Measurements from ENCODE around the gene GCLM.

DNA sequence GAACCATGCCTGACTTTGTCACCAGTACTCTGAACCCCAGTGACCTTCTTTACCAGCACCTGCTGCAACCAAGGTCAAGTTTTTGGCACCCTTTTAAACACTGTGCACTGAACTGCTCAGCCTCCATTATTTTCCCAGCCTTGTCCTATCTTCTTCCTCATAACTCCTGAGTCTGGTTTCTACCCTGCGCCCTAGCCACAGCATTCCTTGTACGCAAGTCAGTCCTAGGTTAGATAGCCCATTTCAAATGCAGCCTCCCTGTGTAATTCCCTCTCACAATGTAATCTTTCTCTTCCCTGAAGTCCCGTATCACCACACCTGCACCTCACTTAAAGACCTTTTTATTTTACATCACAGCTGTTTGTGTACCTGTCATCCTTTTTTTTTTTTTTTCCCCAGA lies 67.5 kb downstream of the GCLM start:
- TF ChIP-seq, protein P1, sequence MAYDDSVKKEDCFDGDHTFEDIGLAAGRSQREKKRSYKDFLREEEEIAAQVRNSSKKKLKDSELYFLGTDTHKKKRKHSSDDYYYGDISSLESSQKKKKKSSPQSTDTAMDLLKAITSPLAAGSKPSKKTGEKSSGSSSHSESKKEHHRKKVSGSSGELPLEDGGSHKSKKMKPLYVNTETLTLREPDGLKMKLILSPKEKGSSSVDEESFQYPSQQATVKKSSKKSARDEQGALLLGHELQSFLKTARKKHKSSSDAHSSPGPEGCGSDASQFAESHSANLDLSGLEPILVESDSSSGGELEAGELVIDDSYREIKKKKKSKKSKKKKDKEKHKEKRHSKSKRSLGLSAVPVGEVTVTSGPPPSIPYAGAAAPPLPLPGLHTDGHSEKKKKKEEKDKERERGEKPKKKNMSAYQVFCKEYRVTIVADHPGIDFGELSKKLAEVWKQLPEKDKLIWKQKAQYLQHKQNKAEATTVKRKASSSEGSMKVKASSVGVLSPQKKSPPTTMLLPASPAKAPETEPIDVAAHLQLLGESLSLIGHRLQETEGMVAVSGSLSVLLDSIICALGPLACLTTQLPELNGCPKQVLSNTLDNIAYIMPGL (CRISPR knock-in tag; IDR thresholded peaks at IDR 0.05; ENCODE audit: borderline replicate concordance), result no peak
- TF ChIP-seq MAZ (IDR thresholded peaks at IDR 0.05; ENCODE audit: borderline replicate concordance, low read depth, low read length), result no peak
- no peak for TF ChIP-seq EP300 (IDR thresholded peaks at IDR 0.05)
- TF ChIP-seq, protein P2, sequence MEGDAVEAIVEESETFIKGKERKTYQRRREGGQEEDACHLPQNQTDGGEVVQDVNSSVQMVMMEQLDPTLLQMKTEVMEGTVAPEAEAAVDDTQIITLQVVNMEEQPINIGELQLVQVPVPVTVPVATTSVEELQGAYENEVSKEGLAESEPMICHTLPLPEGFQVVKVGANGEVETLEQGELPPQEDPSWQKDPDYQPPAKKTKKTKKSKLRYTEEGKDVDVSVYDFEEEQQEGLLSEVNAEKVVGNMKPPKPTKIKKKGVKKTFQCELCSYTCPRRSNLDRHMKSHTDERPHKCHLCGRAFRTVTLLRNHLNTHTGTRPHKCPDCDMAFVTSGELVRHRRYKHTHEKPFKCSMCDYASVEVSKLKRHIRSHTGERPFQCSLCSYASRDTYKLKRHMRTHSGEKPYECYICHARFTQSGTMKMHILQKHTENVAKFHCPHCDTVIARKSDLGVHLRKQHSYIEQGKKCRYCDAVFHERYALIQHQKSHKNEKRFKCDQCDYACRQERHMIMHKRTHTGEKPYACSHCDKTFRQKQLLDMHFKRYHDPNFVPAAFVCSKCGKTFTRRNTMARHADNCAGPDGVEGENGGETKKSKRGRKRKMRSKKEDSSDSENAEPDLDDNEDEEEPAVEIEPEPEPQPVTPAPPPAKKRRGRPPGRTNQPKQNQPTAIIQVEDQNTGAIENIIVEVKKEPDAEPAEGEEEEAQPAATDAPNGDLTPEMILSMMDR (IDR thresholded peaks at IDR 0.05), result no peak
- TF ChIP-seq NPAS2 (CRISPR knock-in tag; IDR thresholded peaks at IDR 0.05; ENCODE audit: borderline replicate concordance), result no peak
- TF ChIP-seq SMC3 (IDR thresholded peaks at IDR 0.05), result no peak
- TF ChIP-seq RAD21 (conservative IDR thresholded peaks at IDR 0.05 in 1 of 2, IDR thresholded peaks at IDR 0.05 in 1 of 2), result no peak
- TF ChIP-seq, protein P3, sequence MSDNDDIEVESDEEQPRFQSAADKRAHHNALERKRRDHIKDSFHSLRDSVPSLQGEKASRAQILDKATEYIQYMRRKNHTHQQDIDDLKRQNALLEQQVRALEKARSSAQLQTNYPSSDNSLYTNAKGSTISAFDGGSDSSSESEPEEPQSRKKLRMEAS (IDR thresholded peaks at IDR 0.05), result no peak
- TF ChIP-seq POLR2A (IDR thresholded peaks at IDR 0.05; ENCODE audit: low read length), result no peak
- TF ChIP-seq HDAC2 (IDR thresholded peaks at IDR 0.05), result no peak

Data from A549 (cell line).